Gastroesophageal sphincter (tissue), 2 donors: ENCODE data around the gene CHRM5.

Source experiments
- EP300 ChIP-seq: sonication (generic); formaldehyde crosslinking; IDR thresholded peaks from one replicate; pipeline ENCODE4 v1.6.1; 2017; ENCODE audit warnings: antibody characterized with exemption, mild to moderate bottlenecking
- POLR2A ChIP-seq, 2 donors: fragments of 450-650 bp; IDR thresholded peaks; one replicate each; pipeline ENCODE4 v1.6.1; 2017; ENCODE audit warnings: antibody characterized with exemption in 2 of 2, mild to moderate bottlenecking in 2 of 2, moderate library complexity in 1 of 2

GRCh38 chr15:34111488-34111887 lies 143.2 kb downstream of the CHRM5 start:
- TF ChIP-seq EP300 (no peak), POLR2A (IDR thresholded peaks at IDR 0.05) (no peak)
